Adrenal gland (tissue), 12 donors: Measurements from ENCODE around the gene FCHSD1. TPM values are rescaled to one million over a fixed set of nuclear protein-coding genes. Genes with fewer than 3 reads are reported as not detected.
A peak's percentile ranks its signal among the peaks of the same experiment; 100 is the strongest.

Experiments
- DNase-seq, 7 donors: peaks; one replicate each; pipeline ENCODE4 v3.0.0-alpha.2; 2019 to 2020
- H3K27ac ChIP-seq, 5 donors: fragments of 200-600 bp; sonication (generic) in 4 of 5; 1 replicate in 3 of 5; 2 replicates in 2 of 5; pipeline versions ENCODE4 v1.5.1 to v1.8.0; 2016 to 2020; ENCODE audit warnings: mild to moderate bottlenecking in 1 of 5
- H3K27me3 ChIP-seq: fragments of 200-600 bp; 2 replicates; pipeline ENCODE4 v1.8.0; 2021
- H3K36me3 ChIP-seq, 2 donors: fragments of 200-600 bp; replicated peaks in 1 of 2; 1 replicate in 1 of 2; 2 replicates in 1 of 2; pipeline versions ENCODE4 v1.5.1 to v1.8.0; 2018 to 2022
- H3K4me1 ChIP-seq, 2 donors: fragments of 200-600 bp; replicated peaks in 1 of 2; 1 replicate in 1 of 2; 2 replicates in 1 of 2; pipeline versions ENCODE4 v1.5.1 to v1.8.0; 2018 to 2021
- H3K4me3 ChIP-seq, 4 donors: fragments of 200-600 bp; sonication (generic) in 3 of 4; one replicate each; pipeline ENCODE4 v1.5.1; 2016 to 2018
- H3K9me3 ChIP-seq, 3 donors: fragments of 200-600 bp; sonication (generic) in 1 of 3; replicated peaks in 1 of 3; 1 replicate in 2 of 3; 2 replicates in 1 of 3; pipeline versions ENCODE4 v1.5.1 to v1.8.0; 2016 to 2021
- POLR2A ChIP-seq, 2 donors: fragments of 450-650 bp; IDR thresholded peaks; one replicate each; pipeline ENCODE4 v1.6.1; 2017; ENCODE audit warnings: antibody characterized with exemption in 2 of 2, mild to moderate bottlenecking in 2 of 2, moderate library complexity in 1 of 2
- WGBS, 4 donors: extraction: QIAGEN DNeasy Blood & Tissue Kit in 2 of 4; methylation state at CpG; one replicate each; pipeline versions ENCODE4 v1.1.5 to v1.1.7; 2013 to 2017; 5-methylcytosine and 5-hydroxymethylcytosine counted together
- intact Hi-C, 2 donors: fragments of 100-400 bp; cut with DNase I; formaldehyde crosslinking; loops; one replicate each; pipeline versions ENCODE4 v1.14.1 to v1.15.0; 2022 to 2023
- polyA plus RNA-seq, 3 donors: library from polyadenylated mRNA; stranded (reverse); fragments of 200-250 nt in 2 of 3; fragments of 350-450 nt in 1 of 3; fragmentation: Illumina TruSeq in 1 of 3; extraction: RNeasy Lipid Tissue Mini Kit (QIAGEN cat#74804) in 1 of 3; gene quantifications; one replicate each; pipeline ENCODE4 v1.2.3, GENCODE V29; 2013 to 2014
- total RNA-seq, 9 donors: library from RNA; depleted of rRNA in 4 of 9; stranded (reverse); fragments of >200 nt in 4 of 9; fragments of 120-200 nt in 1 of 9; fragmentation: NEBNext Ultra II Directional in 1 of 9; extraction: Animal tissue kit (Norgen Biotek cat#: 25700) in 1 of 9; gene quantifications; one replicate each; pipeline versions ENCODE4 v1.1.0 to v1.2.4, GENCODE V29; 2013 to 2023
- TF ChIP-seq, protein P1 (sequence below), 6 experiments: fragments of 450-650 bp in 4 of 6; fragments of 200-600 bp in 2 of 6; sonication (generic) in 1 of 6; IDR thresholded peaks; 1 replicate in 5 of 6; 2 replicates in 1 of 6; pipeline versions ENCODE4 v1.5.1 to v1.8.0; 2016 to 2021; ENCODE audit warnings: antibody characterized with exemption in 6 of 6, mild to moderate bottlenecking in 2 of 6, moderate library complexity in 1 of 6
- donor health status: healthy with polysubstance abuse.
- donor health status: Bipolar disorder and iron deficiency.
- donor health status: DM: yes; HTN: yes; CAD: no.
- donor health status: DM: no; HTN: no; CAD: no.
- donor health status: DM: no; HTN: no; CAD: no.
- donor health status: DM: yes; HTN: yes; CAD: no.

FCHSD1 gene
- total and polyA plus RNA-seq, 12 donors, result 3.7 to 53.9 (median 16.9) TPM

- Histone ChIP-seq H3K36me3 (peaks cover 0 to 7% of the 10 kb centered on the region in 2 donors), H3K4me3 (no peak overlapping the region), H3K27me3 (no peaks in the 10 kb centered on the region), H3K27ac (no peak overlapping the region), H3K4me1 (no peaks in the 10 kb centered on the region), H3K9me3 (no peaks in the 10 kb centered on the region)
- 55 to 68% (median 60%) methylated on average over 6 to 8 of the region's 8 CpGs for WGBS, 4 donors
- intact Hi-C loops, result no loop called here
- DNase-seq, result peak in 4 of 7 donors; percentile 50 to 64 (median 60)
- TF ChIP-seq POLR2A (IDR thresholded peaks at IDR 0.05), result no peak
- TF ChIP-seq, protein P1, sequence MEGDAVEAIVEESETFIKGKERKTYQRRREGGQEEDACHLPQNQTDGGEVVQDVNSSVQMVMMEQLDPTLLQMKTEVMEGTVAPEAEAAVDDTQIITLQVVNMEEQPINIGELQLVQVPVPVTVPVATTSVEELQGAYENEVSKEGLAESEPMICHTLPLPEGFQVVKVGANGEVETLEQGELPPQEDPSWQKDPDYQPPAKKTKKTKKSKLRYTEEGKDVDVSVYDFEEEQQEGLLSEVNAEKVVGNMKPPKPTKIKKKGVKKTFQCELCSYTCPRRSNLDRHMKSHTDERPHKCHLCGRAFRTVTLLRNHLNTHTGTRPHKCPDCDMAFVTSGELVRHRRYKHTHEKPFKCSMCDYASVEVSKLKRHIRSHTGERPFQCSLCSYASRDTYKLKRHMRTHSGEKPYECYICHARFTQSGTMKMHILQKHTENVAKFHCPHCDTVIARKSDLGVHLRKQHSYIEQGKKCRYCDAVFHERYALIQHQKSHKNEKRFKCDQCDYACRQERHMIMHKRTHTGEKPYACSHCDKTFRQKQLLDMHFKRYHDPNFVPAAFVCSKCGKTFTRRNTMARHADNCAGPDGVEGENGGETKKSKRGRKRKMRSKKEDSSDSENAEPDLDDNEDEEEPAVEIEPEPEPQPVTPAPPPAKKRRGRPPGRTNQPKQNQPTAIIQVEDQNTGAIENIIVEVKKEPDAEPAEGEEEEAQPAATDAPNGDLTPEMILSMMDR (IDR thresholded peaks at IDR 0.05), result no peak
These were observed 6.8 kb upstream of the FCHSD1 start for GRCh38 chr5:141657937-141658545.

- no peaks in the 10 kb centered on the region for H3K9me3 ChIP-seq
- DNase-seq, result no peak
- TF ChIP-seq, protein P1 (IDR thresholded peaks at IDR 0.05), result no peak
- no peak for TF ChIP-seq POLR2A (IDR thresholded peaks at IDR 0.05)
- no peak overlapping the region for H3K4me3 ChIP-seq
- no peaks in the 10 kb centered on the region for H3K27me3 ChIP-seq
- intact Hi-C loops, result no loop called here
- no peak overlapping the region for H3K27ac ChIP-seq
- H3K36me3 ChIP-seq, result peaks cover 0 to 7% of the 10 kb centered on the region in 2 donors
- 96 to 100% (median 100%) methylated on average over 1 of the region's 1 CpG for WGBS, 4 donors
- H3K4me1 ChIP-seq, result no peaks in the 10 kb centered on the region
These were observed 6.2 kb upstream of the FCHSD1 start for GRCh38 chr5:141657404-141657803.

GRCh38 chr5:141656396-141656795 is 5.2 kb upstream of the FCHSD1 start:
- Histone ChIP-seq H3K4me3 (no peak overlapping the region), H3K27me3 (no peaks in the 10 kb centered on the region), H3K36me3 (peaks cover 0 to 7% of the 10 kb centered on the region in 2 donors), H3K4me1 (peaks cover 0 to 3% of the 10 kb centered on the region in 2 donors), H3K27ac (no peak overlapping the region), H3K9me3 (no peaks in the 10 kb centered on the region)
- TF ChIP-seq POLR2A (IDR thresholded peaks at IDR 0.05), result no peak
- TF ChIP-seq, protein P1 (IDR thresholded peaks at IDR 0.05), result no peak
- DNase-seq, result no peak
- intact Hi-C loops, result no loop called here
- WGBS, 4 donors, result 89 to 96% (median 94%) methylated on average over 4 to 9 of the region's 9 CpGs

DNA sequence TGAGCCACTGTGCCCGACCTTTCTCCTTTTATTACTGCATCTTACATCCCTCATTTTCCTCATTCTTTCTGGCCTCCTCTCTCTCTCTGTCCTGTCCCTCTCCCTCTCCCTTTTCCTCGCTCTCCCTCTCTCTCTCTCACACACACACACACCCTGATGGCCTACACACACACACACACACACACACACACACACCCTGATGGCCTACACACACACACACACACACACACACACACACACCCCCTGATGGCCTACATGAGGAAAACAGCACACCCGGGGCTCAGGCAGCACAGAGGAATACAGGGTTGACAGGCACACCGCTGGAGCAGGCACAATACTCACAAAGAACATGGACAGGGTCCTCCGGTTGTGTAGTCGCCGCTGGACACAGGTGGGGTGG is 3.8 kb upstream of the FCHSD1 start:
- TF ChIP-seq, protein P1 (IDR thresholded peaks at IDR 0.05), result no peak
- no peak for TF ChIP-seq POLR2A (IDR thresholded peaks at IDR 0.05)
- peaks cover 0 to 4% of the 10 kb centered on the region in 2 donors for H3K4me1 ChIP-seq
- intact Hi-C loops, result no loop called here
- no peak overlapping the region for H3K27ac ChIP-seq
- no peak for DNase-seq
- peaks cover 0 to 7% of the 10 kb centered on the region in 2 donors for H3K36me3 ChIP-seq
- no peak overlapping the region for H3K4me3 ChIP-seq
- H3K27me3 ChIP-seq, result no peaks in the 10 kb centered on the region
- 82 to 91% (median 86%) methylated on average over 7 of the region's 7 CpGs for WGBS, 4 donors
- no peaks in the 10 kb centered on the region for H3K9me3 ChIP-seq
